Gastrocnemius medialis (tissue), 4 donors: Measurements from ENCODE around the gene VSX2.

ENCODE experiments used
- CTCF ChIP-seq, 5 experiments: fragments of 450-650 bp in 3 of 5; fragments of 200-600 bp in 2 of 5; sonication (generic) in 2 of 5; IDR thresholded peaks in 4 of 5; conservative IDR thresholded peaks in 1 of 5; 1 replicate in 4 of 5; 2 replicates in 1 of 5; pipeline ENCODE4 v1.5.1; 2016 to 2019; ENCODE audit warnings: antibody characterized with exemption in 5 of 5, mild to moderate bottlenecking in 3 of 5, moderate library complexity in 3 of 5
- POLR2A ChIP-seq, 2 donors: fragments of 450-650 bp; IDR thresholded peaks; one replicate each; pipeline ENCODE4 v1.6.1; 2017; ENCODE audit warnings: antibody characterized with exemption in 2 of 2, mild to moderate bottlenecking in 2 of 2, moderate library complexity in 2 of 2

- TF ChIP-seq CTCF (IDR thresholded peaks at IDR 0.05 in 4 of 5, conservative IDR thresholded peaks at IDR 0.05 in 1 of 5): no peak
- TF ChIP-seq POLR2A (IDR thresholded peaks at IDR 0.05): no peak
Observed at GRCh38 chr14:74237441-74237840, 1.8 kb upstream of the VSX2 start.
